Amniotic stem cell (primary cell): ENCODE measurements around the gene SPOCK1.
"Not testable (repeated sequence)": the region's sequence is repeated elsewhere in the genome, so short reads cannot be mapped to it uniquely, and the experiment has no call there.

ENCODE experiments used
- DNase-seq: peaks from one replicate; lab custom pipeline; 2025; lab: John Stamatoyannopoulos, UW

Gene SPOCK1

GRCh38 chr5:137498736-137499505 is at the start of gene SPOCK1:
Gene SPOCK1 (minus strand): TSS chr5:137499326.
- peak; percentile 70 for DNase-seq

GRCh38 chr5:137545956-137546355 is 46.8 kb upstream of the SPOCK1 start:
- no peak for DNase-seq

GRCh38 chr5:137535449-137535848 is 36.3 kb upstream of the SPOCK1 start:
- DNase-seq, result not testable (repeated sequence)

GRCh38 chr5:137533963-137534362 is 34.8 kb upstream of the SPOCK1 start:
- DNase-seq, result no peak

- no peak for DNase-seq
Observed at GRCh38 chr5:137531266-137531665, 32.1 kb upstream of the SPOCK1 start.

- no peak for DNase-seq
Observed at GRCh38 chr5:137521246-137521645, 22.1 kb upstream of the SPOCK1 start.

GRCh38 chr5:137516961-137517360 is 17.8 kb upstream of the SPOCK1 start:
- DNase-seq, result no peak

GRCh38 chr5:137516251-137516797 is 17.2 kb upstream of the SPOCK1 start:
- DNase-seq, result no peak

- DNase-seq, result no peak
Observed at GRCh38 chr5:137515238-137515637, 16.1 kb upstream of the SPOCK1 start.

GRCh38 chr5:137510671-137511070 is 11.5 kb upstream of the SPOCK1 start:
- DNase-seq, result no peak

- no peak for DNase-seq
Observed at GRCh38 chr5:137507150-137507549, 8.0 kb upstream of the SPOCK1 start.

GRCh38 chr5:137506296-137506695 is 7.2 kb upstream of the SPOCK1 start:
- no peak for DNase-seq

GRCh38 chr5:137504916-137505315 is 5.8 kb upstream of the SPOCK1 start:
- DNase-seq, result no peak

- no peak for DNase-seq
Observed at GRCh38 chr5:137503456-137503855, 4.3 kb upstream of the SPOCK1 start.

GRCh38 chr5:137502632-137503031 is 3.5 kb upstream of the SPOCK1 start:
- DNase-seq, result no peak

- no peak for DNase-seq
Observed at GRCh38 chr5:137501846-137502406, 2.8 kb upstream of the SPOCK1 start.

GRCh38 chr5:137501226-137501625 is 2.1 kb upstream of the SPOCK1 start:
- DNase-seq, result no peak

- no peak for DNase-seq
Observed at GRCh38 chr5:137500615-137501225, 1.6 kb upstream of the SPOCK1 start.

- not testable (repeated sequence) for DNase-seq
Observed at GRCh38 chr5:137499506-137499847, 351 bp upstream of the SPOCK1 start.

- no peak for DNase-seq
Observed at GRCh38 chr5:137498301-137498735, 808 bp downstream of the SPOCK1 start.

- DNase-seq, result no peak
Observed at GRCh38 chr5:137497396-137498290, 1.5 kb downstream of the SPOCK1 start.

GRCh38 chr5:137496919-137497318 is 2.2 kb downstream of the SPOCK1 start:
- DNase-seq, result no peak
